HG03280 (cell line): ENCODE measurements around the gene NFASC.

Experiments
- ATAC-seq: cut with Tn5 transposase; IDR thresholded peaks from one replicate; pipeline ENCODE4 v1.9.1; 2021; ENCODE audit warnings: mild to moderate bottlenecking, moderate library complexity; ENCODE audit not compliant: unreplicated experiment

NFASC gene

GRCh38 chr1:204870160-204870912 is at the start of gene NFASC:
Gene NFASC, plus strand, starts transcription at chr1:204870862. Its CDS starts 73,454 bp downstream, at chr1:204944316.
- ATAC-seq: no peak

- ATAC-seq: no peak
These were observed 49.2 kb upstream of the NFASC start for GRCh38 chr1:204821476-204821875.

- ATAC-seq: no peak
These were observed 48.7 kb upstream of the NFASC start for GRCh38 chr1:204821924-204822323.

- no peak for ATAC-seq
These were observed 43.7 kb upstream of the NFASC start for GRCh38 chr1:204826970-204827369.

- ATAC-seq: no peak
These were observed 42.3 kb upstream of the NFASC start for GRCh38 chr1:204828352-204828850.

GRCh38 chr1:204829133-204829825 is 41.4 kb upstream of the NFASC start:
- ATAC-seq: no peak

GRCh38 chr1:204830747-204831146 is 39.9 kb upstream of the NFASC start:
- no peak for ATAC-seq

- no peak for ATAC-seq
These were observed 39.5 kb upstream of the NFASC start for GRCh38 chr1:204831186-204831585.

- ATAC-seq: no peak
These were observed 36.3 kb upstream of the NFASC start for GRCh38 chr1:204834336-204834735.

GRCh38 chr1:204834752-204835151 is 35.9 kb upstream of the NFASC start:
- no peak for ATAC-seq

GRCh38 chr1:204835737-204836136 is 34.9 kb upstream of the NFASC start:
- no peak for ATAC-seq

- ATAC-seq: no peak
These were observed 33.8 kb upstream of the NFASC start for GRCh38 chr1:204836856-204837255.

- no peak for ATAC-seq
These were observed 33.1 kb upstream of the NFASC start for GRCh38 chr1:204837440-204838084.

- ATAC-seq: no peak
These were observed 29.3 kb upstream of the NFASC start for GRCh38 chr1:204841316-204841715.

GRCh38 chr1:204841798-204842197 is 28.9 kb upstream of the NFASC start:
- no peak for ATAC-seq

- ATAC-seq: no peak
These were observed 28.3 kb upstream of the NFASC start for GRCh38 chr1:204842369-204842768.

- ATAC-seq: no peak
These were observed 27.8 kb upstream of the NFASC start for GRCh38 chr1:204842892-204843291.

GRCh38 chr1:204846546-204846945 is 24.1 kb upstream of the NFASC start:
- ATAC-seq: no peak

GRCh38 chr1:204848579-204848978 is 22.1 kb upstream of the NFASC start:
- no peak for ATAC-seq

GRCh38 chr1:204852854-204853253 is 17.8 kb upstream of the NFASC start:
- ATAC-seq: no peak

GRCh38 chr1:204853436-204853835 is 17.2 kb upstream of the NFASC start:
- no peak for ATAC-seq

- no peak for ATAC-seq
These were observed 16.4 kb upstream of the NFASC start for GRCh38 chr1:204854286-204854685.
